ENCODE measurements around the gene LRRC14B. TPM values are rescaled to one million over a fixed set of nuclear protein-coding genes. Genes with fewer than 3 reads are reported as not detected.

LRRC14B gene
- total RNA-seq, 1 donor from 2014 or later, result not detected

GRCh38 chr5:189976-190365 is 1.3 kb upstream of the LRRC14B start:
- Histone ChIP-seq H3K9ac (no peak overlapping the region), H3K36me3 (no peaks in the 10 kb centered on the region), H3F3A (ENCODE audit: low read depth) (no peaks in the 10 kb centered on the region), H3K4me3 (no peak overlapping the region), H2AFZ (replicated peaks) (no peak overlapping the region), H3K27ac (no peak overlapping the region), H3K4me2 (no peak overlapping the region), H4K20me1 (ENCODE audit: low read depth) (peaks cover 16% of the 10 kb centered on the region), H3K27me3 (no peaks in the 10 kb centered on the region), H3K79me2 (ENCODE audit: low read depth) (no peaks in the 10 kb centered on the region), H3K4me1 (no peaks in the 10 kb centered on the region), H3K9me3 (ENCODE audit: low read depth) (no peaks in the 10 kb centered on the region)
- TF ChIP-seq EZH2 (IDR thresholded peaks at IDR 0.05) (no peak), EZH2phosphoT487 (IDR thresholded peaks at IDR 0.05) (no peak), CTCF (IDR thresholded peaks at IDR 0.05) (no peak)
- Mint-ChIP-seq H3K4me3 (no peak overlapping the region), H3K27me3 (ENCODE audit: insufficient read depth, low read depth) (peaks cover 5% of the 10 kb centered on the region), H3K9me3 (no peaks in the 10 kb centered on the region), H3K27ac (no peak overlapping the region), H3K4me1 (peaks cover 12% of the 10 kb centered on the region), H3K36me3 (no peaks in the 10 kb centered on the region)
- DNase-seq (ENCODE audit: low spot score), result no peak

DNA sequence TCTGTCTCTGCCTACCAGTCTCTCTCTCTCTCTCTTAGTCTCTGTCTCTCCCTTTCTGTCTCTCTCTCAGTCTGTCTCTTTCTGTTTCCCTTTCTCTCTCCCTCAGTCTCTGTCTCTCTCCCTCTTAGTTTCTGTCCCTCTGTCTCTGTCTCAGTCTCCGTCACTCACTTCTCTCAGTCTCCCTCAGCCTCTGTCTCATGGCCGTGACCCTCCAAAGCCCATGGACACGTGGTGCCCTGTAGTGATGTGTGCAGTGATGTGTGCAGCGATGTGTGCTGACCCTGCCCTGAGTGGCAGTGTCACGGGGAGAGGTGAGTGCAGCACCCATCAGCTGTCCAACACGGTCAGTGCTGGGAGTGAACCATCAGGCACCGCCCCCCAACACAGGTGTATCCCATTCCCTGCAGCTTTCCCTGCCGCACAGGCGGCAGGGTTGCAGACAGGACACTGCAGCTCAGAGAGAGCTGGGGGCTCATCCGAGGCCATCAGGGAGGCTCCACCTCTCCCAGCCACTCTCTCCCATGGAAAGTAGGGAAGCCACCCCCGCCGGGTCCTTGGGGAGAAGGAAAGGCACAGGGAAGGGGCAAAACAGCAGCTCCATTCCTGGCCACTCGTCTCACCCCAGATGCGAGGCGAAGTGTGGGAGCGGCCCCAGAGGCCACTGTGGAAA is 794 bp upstream of the LRRC14B start:
- Mint-ChIP-seq H3K9me3 (no peaks in the 10 kb centered on the region), H3K36me3 (no peaks in the 10 kb centered on the region), H3K27ac (no peak overlapping the region), H3K4me3 (no peak overlapping the region), H3K27me3 (ENCODE audit: insufficient read depth, low read depth) (peaks cover 5% of the 10 kb centered on the region), H3K4me1 (peaks cover 15% of the 10 kb centered on the region)
- Histone ChIP-seq H3K79me2 (ENCODE audit: low read depth) (no peaks in the 10 kb centered on the region), H4K20me1 (ENCODE audit: low read depth) (peaks cover 16% of the 10 kb centered on the region), H3K27me3 (no peaks in the 10 kb centered on the region), H3F3A (ENCODE audit: low read depth) (no peaks in the 10 kb centered on the region), H3K36me3 (no peaks in the 10 kb centered on the region), H3K27ac (no peak overlapping the region), H3K4me1 (no peaks in the 10 kb centered on the region), H3K9me3 (ENCODE audit: low read depth) (no peaks in the 10 kb centered on the region), H3K9ac (no peak overlapping the region), H3K4me2 (no peak overlapping the region), H2AFZ (replicated peaks) (no peak overlapping the region), H3K4me3 (no peak overlapping the region)
- DNase-seq (ENCODE audit: low spot score), result no peak
- TF ChIP-seq EZH2phosphoT487 (IDR thresholded peaks at IDR 0.05) (no peak), CTCF (IDR thresholded peaks at IDR 0.05) (no peak), EZH2 (IDR thresholded peaks at IDR 0.05) (no peak)

DNA sequence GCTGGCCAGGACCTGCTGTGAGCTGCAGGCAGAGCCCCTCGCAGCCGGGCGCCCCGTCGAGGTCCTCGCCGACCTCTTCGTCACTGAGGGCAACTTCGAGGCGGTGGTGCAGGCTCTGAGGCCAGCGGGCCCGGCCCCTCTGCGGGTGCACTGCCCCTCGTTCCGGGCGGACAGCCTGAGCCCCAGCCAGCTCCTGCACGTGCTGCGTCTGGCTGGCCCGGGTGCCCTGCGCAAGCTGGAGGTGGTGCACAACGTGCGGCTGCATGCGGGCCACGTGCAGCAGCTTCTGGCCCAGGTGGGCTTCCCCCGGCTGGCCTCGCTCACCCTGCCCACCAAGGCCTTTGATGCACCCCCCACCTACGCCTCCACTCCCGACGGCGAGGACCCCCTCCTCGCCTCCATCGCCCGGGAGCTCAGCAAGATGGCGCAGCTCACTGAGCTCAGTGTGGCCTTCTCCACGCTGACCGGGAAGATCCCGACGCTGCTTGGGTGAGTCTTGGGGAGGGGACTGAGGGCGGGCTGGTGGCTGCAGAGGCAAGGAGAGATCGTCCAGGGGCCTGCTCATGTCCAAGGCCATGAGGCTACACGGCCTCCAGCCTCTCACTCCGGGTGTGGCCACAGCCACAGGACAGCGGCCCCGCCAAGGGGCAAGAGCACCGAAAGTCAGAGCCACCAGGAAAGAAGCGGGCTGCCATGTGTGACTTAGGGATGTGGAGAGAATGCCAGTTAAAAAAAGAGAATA is 825 bp downstream of the LRRC14B start:
- H3F3A ChIP-seq (ENCODE audit: low read depth), result no peaks in the 10 kb centered on the region
- no peak overlapping the region for H3K27ac Mint-ChIP-seq
- H3K9me3 ChIP-seq (ENCODE audit: low read depth), result no peaks in the 10 kb centered on the region
- peaks cover 5% of the 10 kb centered on the region for H3K27me3 Mint-ChIP-seq (ENCODE audit: insufficient read depth, low read depth)
- H3K4me1 ChIP-seq, result no peaks in the 10 kb centered on the region
- no peaks in the 10 kb centered on the region for H3K36me3 Mint-ChIP-seq
- no peak overlapping the region for H2AFZ ChIP-seq (replicated peaks)
- no peaks in the 10 kb centered on the region for H3K79me2 ChIP-seq (ENCODE audit: low read depth)
- no peak overlapping the region for H3K9ac ChIP-seq
- TF ChIP-seq EZH2 (IDR thresholded peaks at IDR 0.05), result no peak
- no peak for TF ChIP-seq CTCF (IDR thresholded peaks at IDR 0.05)
- TF ChIP-seq EZH2phosphoT487 (IDR thresholded peaks at IDR 0.05), result no peak
- no peaks in the 10 kb centered on the region for H3K9me3 Mint-ChIP-seq
- H4K20me1 ChIP-seq (ENCODE audit: low read depth), result peaks cover 16% of the 10 kb centered on the region
- H3K27ac ChIP-seq, result no peak overlapping the region
- no peak for DNase-seq (ENCODE audit: low spot score)
- H3K4me3 Mint-ChIP-seq, result peak overlapping the region; percentile 7
- H3K4me3 ChIP-seq, result no peak overlapping the region
- H3K36me3 ChIP-seq, result no peaks in the 10 kb centered on the region
- no peaks in the 10 kb centered on the region for H3K27me3 ChIP-seq
- no peak overlapping the region for H3K4me2 ChIP-seq
- peaks cover 20% of the 10 kb centered on the region for H3K4me1 Mint-ChIP-seq

Measured in neural progenitor cell (in vitro differentiated cells).